Effector memory CD8-positive, alpha-beta T cell (primary cell): ENCODE measurements around the gene MPPED2.

ENCODE experiments used
- ATAC-seq: fragments of 150-1000 bp; cut with Tn5 transposase; replicated peaks from 2 replicates; pipeline ENCODE4 v1.10.0; 2021; ENCODE audit warnings: mild to moderate bottlenecking, moderate library complexity
- DNase-seq, 3 experiments: peaks; one replicate each; pipeline ENCODE4 v3.0.0; 2021
- H3K27ac Mint-ChIP-seq, 2 donors: one replicate each; pipeline ENCODE4 v1.8.0; 2022; ENCODE audit warnings: mild to moderate bottlenecking in 2 of 2, mixed read lengths in 2 of 2, moderate library complexity in 2 of 2
- H3K27me3 Mint-ChIP-seq, 2 donors: one replicate each; pipeline ENCODE4 v1.8.0; 2022; ENCODE audit warnings: mixed read lengths in 2 of 2
- H3K36me3 Mint-ChIP-seq: one replicate; pipeline ENCODE4 v1.8.0; 2022; ENCODE audit warnings: mild to moderate bottlenecking, moderate library complexity, mixed read lengths; ENCODE audit not compliant: insufficient read depth
- H3K4me1 Mint-ChIP-seq, 2 donors: one replicate each; pipeline ENCODE4 v1.8.0; 2022; ENCODE audit warnings: low read depth in 2 of 2, mixed read lengths in 2 of 2
- H3K4me3 Mint-ChIP-seq, 2 donors: one replicate each; pipeline ENCODE4 v1.8.0; 2022; ENCODE audit warnings: mild to moderate bottlenecking in 2 of 2, mixed read lengths in 2 of 2, moderate library complexity in 2 of 2
- H3K9me3 Mint-ChIP-seq, 2 donors: one replicate each; pipeline ENCODE4 v1.8.0; 2022; ENCODE audit warnings: mixed read lengths in 2 of 2

Gene MPPED2

GRCh38 chr11:30420233-30420787 lies 165.8 kb downstream of the MPPED2 start:
- no peak for DNase-seq
- Mint-ChIP-seq H3K36me3 (peaks cover 3% of the 10 kb centered on the region), H3K9me3 (no peaks in the 10 kb centered on the region), H3K27ac (no peak overlapping the region), H3K4me1 (no peaks in the 10 kb centered on the region), H3K27me3 (peaks cover 4 to 7% of the 10 kb centered on the region in 2 donors), H3K4me3 (no peak overlapping the region)
- ATAC-seq, result no peak

DNA sequence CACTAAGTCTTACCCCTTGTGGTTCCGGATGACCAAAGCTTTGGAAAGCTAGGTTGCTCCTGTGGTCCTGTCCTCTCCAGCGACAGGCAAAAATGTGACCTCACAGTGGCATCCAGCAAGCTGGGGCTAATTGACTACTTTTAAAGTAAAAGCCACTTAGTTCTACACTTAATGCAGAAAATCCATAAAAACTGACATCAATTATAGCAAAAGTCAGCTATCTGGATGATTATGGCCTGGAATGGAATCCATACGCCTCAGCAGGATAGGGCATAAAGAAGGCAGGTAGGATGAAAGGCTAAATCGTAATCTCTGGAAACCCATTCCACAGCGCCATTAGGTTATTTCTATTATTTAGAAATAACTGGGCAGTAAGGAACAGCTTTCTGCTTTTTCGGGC lies 171.3 kb downstream of the MPPED2 start:
- Mint-ChIP-seq H3K4me1 (peaks cover 0 to 5% of the 10 kb centered on the region in 2 donors), H3K4me3 (no peak overlapping the region), H3K27me3 (peaks cover under 1 to 15% of the 10 kb centered on the region in 2 donors), H3K9me3 (no peaks in the 10 kb centered on the region), H3K36me3 (no peaks in the 10 kb centered on the region), H3K27ac (no peak overlapping the region)
- no peak for ATAC-seq
- no peak for DNase-seq

DNA sequence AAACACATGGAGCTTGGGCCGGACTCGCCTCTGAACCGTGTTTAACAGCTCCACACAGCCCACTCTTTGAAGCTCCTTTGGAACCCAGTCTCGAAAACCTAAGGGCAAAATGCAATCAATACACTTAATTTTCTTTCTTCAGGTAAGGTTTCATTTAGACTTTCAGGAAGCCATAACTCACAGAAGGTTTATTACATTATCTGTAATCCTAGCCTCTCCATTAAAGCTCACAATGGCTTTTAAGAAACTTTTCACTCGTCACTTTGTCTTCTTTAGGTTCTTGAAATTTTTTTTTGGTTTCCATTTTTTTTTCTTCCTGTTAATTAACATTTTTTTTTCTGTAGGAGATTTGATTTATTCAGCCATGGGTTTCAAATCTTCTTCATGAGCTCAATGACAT lies 171.9 kb downstream of the MPPED2 start:
- peaks cover 0 to 15% of the 10 kb centered on the region in 2 donors for H3K27me3 Mint-ChIP-seq
- no peaks in the 10 kb centered on the region for H3K9me3 Mint-ChIP-seq
- H3K4me3 Mint-ChIP-seq, result no peak overlapping the region
- DNase-seq, result no peak
- H3K4me1 Mint-ChIP-seq, result peaks cover 0 to 5% of the 10 kb centered on the region in 2 donors
- no peaks in the 10 kb centered on the region for H3K36me3 Mint-ChIP-seq
- H3K27ac Mint-ChIP-seq, result no peak overlapping the region
- ATAC-seq, result no peak

- Mint-ChIP-seq H3K36me3 (no peaks in the 10 kb centered on the region), H3K27ac (no peak overlapping the region), H3K4me1 (peaks cover 0 to 5% of the 10 kb centered on the region in 2 donors), H3K4me3 (peak overlapping the region in 1 of 2 donors; percentile 41), H3K9me3 (no peaks in the 10 kb centered on the region), H3K27me3 (peaks cover 0 to 15% of the 10 kb centered on the region in 2 donors)
- ATAC-seq, result peak; percentile 71
- no peak for DNase-seq
Observed at GRCh38 chr11:30412509-30412908, 173.6 kb downstream of the MPPED2 start.

GRCh38 chr11:30411383-30411782 lies 174.8 kb downstream of the MPPED2 start:
- no peak for ATAC-seq
- peaks cover 0 to 15% of the 10 kb centered on the region in 2 donors for H3K27me3 Mint-ChIP-seq
- H3K27ac Mint-ChIP-seq, result no peak overlapping the region
- H3K36me3 Mint-ChIP-seq, result no peaks in the 10 kb centered on the region
- no peak for DNase-seq
- H3K4me1 Mint-ChIP-seq, result peaks cover 0 to 5% of the 10 kb centered on the region in 2 donors
- H3K4me3 Mint-ChIP-seq, result no peak overlapping the region
- no peaks in the 10 kb centered on the region for H3K9me3 Mint-ChIP-seq

GRCh38 chr11:30406978-30407762 lies 179.0 kb downstream of the MPPED2 start:
- Mint-ChIP-seq H3K4me1 (peaks cover 0 to 8% of the 10 kb centered on the region in 2 donors), H3K27me3 (no peaks in the 10 kb centered on the region)
- DNase-seq, result no peak

DNA sequence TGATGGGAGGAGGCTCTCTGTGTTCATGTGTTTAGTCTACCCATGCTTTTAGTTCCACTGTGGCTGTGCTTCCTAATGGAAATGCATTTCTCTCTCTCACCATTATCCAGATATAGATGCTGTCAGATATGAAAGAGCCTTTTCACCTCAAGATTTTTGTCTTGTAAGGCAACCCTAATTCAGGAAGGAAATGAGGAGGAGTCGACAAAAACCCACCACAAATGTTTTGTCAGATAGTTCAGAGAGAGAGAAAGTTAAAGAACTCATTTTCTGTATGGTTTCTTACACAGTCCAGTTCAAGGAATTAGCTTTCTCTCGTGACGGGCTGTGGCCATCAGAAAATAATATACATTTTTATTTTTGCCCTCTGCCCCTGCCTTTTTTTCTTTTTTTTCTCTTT lies 180.8 kb downstream of the MPPED2 start:
- ATAC-seq (peak; percentile 40), DNase-seq (no peak)
- no peaks in the 10 kb centered on the region for H3K27me3 Mint-ChIP-seq
- H3K27ac Mint-ChIP-seq, result peak overlapping the region in 1 of 2 donors; percentile 49
- H3K4me3 Mint-ChIP-seq, result no peak overlapping the region
- no peaks in the 10 kb centered on the region for H3K36me3 Mint-ChIP-seq
- H3K9me3 Mint-ChIP-seq, result no peaks in the 10 kb centered on the region
- peaks cover 0 to 8% of the 10 kb centered on the region in 2 donors for H3K4me1 Mint-ChIP-seq

More at GRCh38 chr11:30406978-30407762, 179.0 kb downstream of the MPPED2 start:
- Mint-ChIP-seq H3K36me3 (no peaks in the 10 kb centered on the region), H3K9me3 (no peaks in the 10 kb centered on the region), H3K27ac (no peak overlapping the region), H3K4me3 (no peak overlapping the region)
- ATAC-seq, result no peak

- ATAC-seq, result no peak
- Mint-ChIP-seq H3K27me3 (no peaks in the 10 kb centered on the region), H3K36me3 (no peaks in the 10 kb centered on the region), H3K4me3 (no peak overlapping the region), H3K9me3 (no peaks in the 10 kb centered on the region), H3K27ac (no peak overlapping the region), H3K4me1 (peaks cover 0 to 8% of the 10 kb centered on the region in 2 donors)
- DNase-seq, result no peak
Observed at GRCh38 chr11:30404136-30404535, 182.0 kb downstream of the MPPED2 start.

- peaks cover 0 to 3% of the 10 kb centered on the region in 2 donors for H3K9me3 Mint-ChIP-seq
Observed at GRCh38 chr11:30395751-30396150, 190.4 kb downstream of the MPPED2 start.

DNA sequence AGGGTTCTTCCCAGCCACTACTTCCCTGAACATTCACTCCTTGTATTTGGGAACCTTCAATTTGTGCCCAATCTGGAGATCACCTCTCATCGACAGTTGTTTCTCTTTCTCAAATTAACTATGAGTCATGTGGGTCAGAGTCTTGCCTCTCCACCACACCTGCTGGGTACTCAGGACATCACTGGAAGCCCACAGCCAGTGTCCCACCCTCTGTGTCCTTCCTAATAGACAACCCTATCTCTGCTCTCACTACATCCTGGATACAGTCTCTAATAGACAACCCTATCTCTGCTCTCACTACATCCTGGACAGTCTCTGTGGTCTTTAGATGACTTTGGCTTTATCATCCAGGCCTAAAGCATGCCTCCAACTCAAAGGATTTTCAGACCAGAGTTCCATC lies 193.1 kb downstream of the MPPED2 start:
- no peak for ATAC-seq
- DNase-seq, result no peak
- Mint-ChIP-seq H3K4me3 (no peak overlapping the region), H3K36me3 (no peaks in the 10 kb centered on the region), H3K9me3 (peaks cover 0 to 3% of the 10 kb centered on the region in 2 donors), H3K4me1 (peaks cover 0 to 5% of the 10 kb centered on the region in 2 donors), H3K27me3 (peaks cover 0 to 10% of the 10 kb centered on the region in 2 donors), H3K27ac (no peak overlapping the region)

More at GRCh38 chr11:30395751-30396150, 190.4 kb downstream of the MPPED2 start:
- Mint-ChIP-seq H3K36me3 (no peaks in the 10 kb centered on the region), H3K4me1 (no peaks in the 10 kb centered on the region), H3K4me3 (no peak overlapping the region), H3K27me3 (peaks cover 0 to 10% of the 10 kb centered on the region in 2 donors), H3K27ac (no peak overlapping the region)
- DNase-seq (no peak), ATAC-seq (no peak)

DNA sequence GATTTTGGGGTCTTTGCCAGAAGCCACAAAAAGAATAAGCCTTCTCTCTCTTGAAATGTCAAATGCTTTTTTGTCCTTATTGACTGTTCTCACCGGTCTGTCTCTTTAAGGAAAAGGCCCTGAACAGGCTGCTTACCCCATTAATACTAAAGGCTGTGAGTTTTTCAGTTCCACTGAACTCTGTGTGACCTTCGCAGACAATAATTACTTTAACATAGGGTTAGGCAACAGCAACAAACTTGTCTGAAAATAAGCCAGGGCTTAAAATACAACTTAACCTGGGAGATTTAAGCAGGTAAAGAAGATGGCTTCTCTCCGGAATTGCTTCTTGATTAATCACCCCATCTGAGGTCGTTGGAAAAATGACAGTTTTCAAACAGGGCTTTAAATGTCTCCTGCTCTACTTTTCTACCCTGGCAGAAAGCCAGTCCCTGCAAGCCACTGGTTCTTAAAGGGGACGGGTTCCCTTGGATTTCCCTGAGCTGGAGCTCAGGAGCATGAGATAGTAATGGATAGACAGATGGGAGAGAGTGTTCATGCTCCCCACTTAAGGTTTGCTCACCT lies 193.8 kb downstream of the MPPED2 start:
- ATAC-seq, result no peak
- H3K4me1 Mint-ChIP-seq, result peaks cover 0 to 5% of the 10 kb centered on the region in 2 donors
- peaks cover 0 to 11% of the 10 kb centered on the region in 2 donors for H3K27me3 Mint-ChIP-seq
- DNase-seq, result no peak
- peaks cover 0 to 3% of the 10 kb centered on the region in 2 donors for H3K9me3 Mint-ChIP-seq
- H3K27ac Mint-ChIP-seq, result no peak overlapping the region
- H3K4me3 Mint-ChIP-seq, result no peak overlapping the region
- no peaks in the 10 kb centered on the region for H3K36me3 Mint-ChIP-seq

DNA sequence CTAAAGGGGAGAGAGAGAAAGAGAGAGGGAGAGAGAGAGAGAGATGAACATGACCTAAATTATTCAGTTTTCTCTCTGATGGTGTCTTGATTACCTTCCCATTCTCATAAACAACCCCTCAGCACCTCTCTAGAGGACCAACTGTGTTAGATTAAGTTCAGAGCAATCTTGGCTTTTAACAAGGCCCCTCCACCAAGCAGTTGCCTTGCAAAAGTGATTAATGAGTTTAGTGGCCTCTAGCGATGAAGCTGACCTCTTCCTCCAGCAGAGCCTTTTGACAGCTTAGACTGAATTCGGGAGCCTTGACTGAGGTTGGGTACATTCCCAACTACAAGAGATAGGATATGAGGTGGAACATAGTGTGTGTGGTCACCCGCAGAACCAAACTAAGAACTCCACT lies 197.2 kb downstream of the MPPED2 start:
- peaks cover 0 to 5% of the 10 kb centered on the region in 2 donors for H3K4me1 Mint-ChIP-seq
- no peak for DNase-seq
- peaks cover 0 to 11% of the 10 kb centered on the region in 2 donors for H3K27me3 Mint-ChIP-seq
- no peaks in the 10 kb centered on the region for H3K36me3 Mint-ChIP-seq
- no peaks in the 10 kb centered on the region for H3K9me3 Mint-ChIP-seq
- ATAC-seq, result peak; percentile 24
- H3K27ac Mint-ChIP-seq, result no peak overlapping the region
- H3K4me3 Mint-ChIP-seq, result no peak overlapping the region

DNA sequence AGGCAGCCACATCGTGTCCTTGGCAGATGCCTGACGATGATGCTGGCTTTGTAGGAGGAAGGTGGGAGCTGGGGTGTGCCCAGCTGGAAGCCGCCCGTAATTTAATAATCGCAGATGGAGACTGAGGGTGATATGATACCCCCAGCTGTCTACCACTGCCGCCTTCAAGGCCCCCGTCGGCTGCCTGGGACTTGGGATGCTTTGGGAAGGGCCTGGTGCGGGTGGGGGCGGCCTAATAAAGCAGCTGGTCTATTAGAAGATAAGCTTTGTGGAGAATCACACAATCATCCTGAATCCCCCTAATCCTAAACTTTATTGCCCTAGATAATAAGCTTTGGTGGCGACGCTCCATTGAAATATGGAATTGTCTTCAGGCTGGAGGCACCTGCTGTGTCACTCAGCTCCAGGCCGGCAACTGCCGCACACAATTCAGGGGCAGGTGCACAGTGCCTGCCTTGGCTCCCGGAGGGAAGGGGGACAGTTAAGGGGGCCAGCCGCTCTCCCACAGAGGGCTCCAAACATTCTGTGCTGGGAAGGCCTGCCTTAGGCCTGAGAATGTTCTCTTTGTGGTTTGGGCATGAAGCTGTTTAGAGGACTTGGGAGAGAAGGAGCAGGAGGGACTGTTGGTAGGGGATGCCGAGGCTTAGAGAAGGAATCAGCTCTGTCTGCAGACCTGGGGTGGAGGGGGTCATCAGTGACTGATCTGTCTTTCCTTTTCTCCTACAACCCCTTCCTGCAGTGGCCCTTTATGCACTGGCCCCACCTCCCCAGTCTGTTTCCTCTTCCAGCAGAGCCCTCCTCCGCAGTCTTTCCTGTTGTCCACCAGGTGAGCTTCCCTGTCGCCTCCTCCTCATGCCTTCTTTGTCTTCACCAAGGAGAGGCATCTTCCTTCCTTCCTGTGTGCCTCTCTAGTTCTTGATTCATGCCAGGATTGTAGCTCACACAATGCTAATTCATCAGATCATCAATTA lies 198.0 kb downstream of the MPPED2 start:
- ATAC-seq (no peak), DNase-seq (no peak)
- peaks cover 0 to 5% of the 10 kb centered on the region in 2 donors for H3K4me1 Mint-ChIP-seq
- H3K27ac Mint-ChIP-seq, result no peak overlapping the region
- H3K36me3 Mint-ChIP-seq, result no peaks in the 10 kb centered on the region
- peak overlapping the region in 1 of 2 donors; percentile 9 for H3K4me3 Mint-ChIP-seq
- H3K27me3 Mint-ChIP-seq, result peaks cover 0 to 8% of the 10 kb centered on the region in 2 donors
- H3K9me3 Mint-ChIP-seq, result no peaks in the 10 kb centered on the region
